Progenitor cell of endocrine pancreas (in vitro differentiated cells): ENCODE data around the gene ZNF32. TPM values are rescaled to one million over a fixed set of nuclear protein-coding genes. Genes with fewer than 3 reads are reported as not detected.

ENCODE experiments used
- DNase-seq: peaks from one replicate; pipeline ENCODE4 v3.0.0; 2021; ENCODE audit warnings: low spot score; ENCODE audit not compliant: unreplicated experiment
- H3K27ac Mint-ChIP-seq: 2 replicates; pipeline ENCODE4 v1.8.0; 2021; ENCODE audit warnings: mild to moderate bottlenecking, moderate library complexity, mixed read lengths
- H3K27me3 Mint-ChIP-seq: 2 replicates; pipeline ENCODE4 v1.8.0; 2021; ENCODE audit warnings: mixed read lengths
- H3K36me3 Mint-ChIP-seq: 2 replicates; pipeline ENCODE4 v1.8.0; 2022; ENCODE audit warnings: mixed read lengths; ENCODE audit not compliant: insufficient read depth
- H3K4me1 Mint-ChIP-seq: 2 replicates; pipeline ENCODE4 v1.8.0; 2021; ENCODE audit warnings: low read depth, mixed read lengths
- H3K4me3 Mint-ChIP-seq: 2 replicates; pipeline ENCODE4 v1.8.0; 2021; ENCODE audit warnings: low read depth, mild to moderate bottlenecking, moderate library complexity, mixed read lengths
- H3K9me3 Mint-ChIP-seq: 2 replicates; pipeline ENCODE4 v1.8.0; 2021; ENCODE audit warnings: low read depth, mixed read lengths
- total RNA-seq: library from RNA; stranded (reverse); gene quantifications from 2 replicates; pipeline ENCODE4 v1.2.1, GENCODE V29; 2021
- TF ChIP-seq, protein P1 (sequence below): fragments of 200-600 bp; sonication (generic); IDR thresholded peaks from one replicate; pipeline ENCODE4 v1.5.0; 2021; ENCODE audit warnings: antibody characterized with exemption, mild to moderate bottlenecking; ENCODE audit not compliant: unreplicated experiment

Gene ZNF32
- total RNA-seq, 1 donor from 2014 or later = 52.0 TPM

DNA sequence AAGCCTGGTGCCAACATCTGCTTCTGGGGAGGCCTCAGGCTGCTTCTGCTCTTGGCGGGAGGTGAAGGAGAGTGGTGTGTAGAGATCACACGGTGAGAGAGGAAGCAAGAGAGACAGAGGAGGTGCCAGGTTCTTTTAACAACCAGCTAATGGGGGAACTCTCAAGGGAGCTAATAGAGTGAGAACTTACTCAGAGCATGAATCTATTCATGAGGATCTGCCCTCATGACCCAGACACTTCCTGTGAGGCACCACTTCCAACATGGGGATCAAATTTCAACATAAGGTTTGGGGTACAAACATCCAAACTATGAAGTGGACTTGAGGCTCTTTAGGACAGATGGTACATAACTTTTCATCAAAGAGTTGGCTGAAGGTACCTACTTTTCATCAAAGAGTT, 5.1 kb upstream of the ZNF32 start:
- Mint-ChIP-seq H3K36me3 (no peaks in the 10 kb centered on the region), H3K4me1 (peaks cover 4% of the 10 kb centered on the region), H3K9me3 (no peaks in the 10 kb centered on the region), H3K27me3 (peaks cover 16% of the 10 kb centered on the region), H3K27ac (no peak overlapping the region), H3K4me3 (no peak overlapping the region)
- TF ChIP-seq, protein P1, sequence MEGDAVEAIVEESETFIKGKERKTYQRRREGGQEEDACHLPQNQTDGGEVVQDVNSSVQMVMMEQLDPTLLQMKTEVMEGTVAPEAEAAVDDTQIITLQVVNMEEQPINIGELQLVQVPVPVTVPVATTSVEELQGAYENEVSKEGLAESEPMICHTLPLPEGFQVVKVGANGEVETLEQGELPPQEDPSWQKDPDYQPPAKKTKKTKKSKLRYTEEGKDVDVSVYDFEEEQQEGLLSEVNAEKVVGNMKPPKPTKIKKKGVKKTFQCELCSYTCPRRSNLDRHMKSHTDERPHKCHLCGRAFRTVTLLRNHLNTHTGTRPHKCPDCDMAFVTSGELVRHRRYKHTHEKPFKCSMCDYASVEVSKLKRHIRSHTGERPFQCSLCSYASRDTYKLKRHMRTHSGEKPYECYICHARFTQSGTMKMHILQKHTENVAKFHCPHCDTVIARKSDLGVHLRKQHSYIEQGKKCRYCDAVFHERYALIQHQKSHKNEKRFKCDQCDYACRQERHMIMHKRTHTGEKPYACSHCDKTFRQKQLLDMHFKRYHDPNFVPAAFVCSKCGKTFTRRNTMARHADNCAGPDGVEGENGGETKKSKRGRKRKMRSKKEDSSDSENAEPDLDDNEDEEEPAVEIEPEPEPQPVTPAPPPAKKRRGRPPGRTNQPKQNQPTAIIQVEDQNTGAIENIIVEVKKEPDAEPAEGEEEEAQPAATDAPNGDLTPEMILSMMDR = no peak
- DNase-seq = no peak

DNA sequence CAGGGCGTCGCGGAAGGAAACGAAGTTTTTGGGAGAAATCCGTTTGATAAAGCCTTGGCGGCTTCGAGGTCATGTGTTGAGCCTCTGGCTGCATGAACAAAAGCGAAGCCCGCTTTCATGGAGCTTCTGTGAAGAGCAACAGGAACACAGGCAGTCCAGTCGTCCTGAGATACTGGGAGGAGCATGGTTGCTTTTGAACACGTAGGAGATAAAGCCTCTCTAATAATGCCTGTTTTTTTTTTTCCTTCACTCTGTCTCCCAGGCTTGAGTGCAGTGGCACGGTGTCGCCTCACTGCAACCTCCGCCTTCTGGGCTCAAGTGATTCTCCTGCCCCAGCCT, 473 bp upstream of the ZNF32 start:
- peak overlapping the region; percentile 97 for H3K27ac Mint-ChIP-seq
- H3K36me3 Mint-ChIP-seq = peaks cover 35% of the 10 kb centered on the region
- peak overlapping the region; percentile 92 for H3K4me3 Mint-ChIP-seq
- H3K27me3 Mint-ChIP-seq = peaks cover 16% of the 10 kb centered on the region
- H3K4me1 Mint-ChIP-seq = peaks cover 4% of the 10 kb centered on the region
- DNase-seq = no peak
- TF ChIP-seq, protein P1 = no peak
- H3K9me3 Mint-ChIP-seq = peaks cover 26% of the 10 kb centered on the region

DNA sequence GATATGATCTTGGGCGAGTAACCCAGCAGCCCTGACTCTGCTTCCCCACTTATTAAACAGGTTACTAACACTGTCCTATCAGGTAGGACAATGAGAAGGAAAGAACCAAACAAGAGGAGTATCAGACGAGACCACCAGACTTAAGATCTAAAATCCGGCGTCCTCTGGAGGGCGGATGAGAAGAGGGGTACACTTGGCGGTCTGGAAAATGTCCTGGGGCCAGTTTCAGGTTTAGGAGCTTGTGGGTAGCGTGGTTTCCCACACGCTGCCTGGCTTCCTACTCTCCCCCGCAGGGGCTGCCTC, 635 bp downstream of the ZNF32 start:
- H3K36me3 Mint-ChIP-seq = peaks cover 46% of the 10 kb centered on the region
- DNase-seq = no peak
- H3K27ac Mint-ChIP-seq = peak overlapping the region; percentile 96
- H3K4me3 Mint-ChIP-seq = peak overlapping the region; percentile 92
- H3K4me1 Mint-ChIP-seq = peaks cover 4% of the 10 kb centered on the region
- peaks cover 32% of the 10 kb centered on the region for H3K9me3 Mint-ChIP-seq
- peaks cover 12% of the 10 kb centered on the region for H3K27me3 Mint-ChIP-seq
- TF ChIP-seq, protein P1 = no peak

DNA sequence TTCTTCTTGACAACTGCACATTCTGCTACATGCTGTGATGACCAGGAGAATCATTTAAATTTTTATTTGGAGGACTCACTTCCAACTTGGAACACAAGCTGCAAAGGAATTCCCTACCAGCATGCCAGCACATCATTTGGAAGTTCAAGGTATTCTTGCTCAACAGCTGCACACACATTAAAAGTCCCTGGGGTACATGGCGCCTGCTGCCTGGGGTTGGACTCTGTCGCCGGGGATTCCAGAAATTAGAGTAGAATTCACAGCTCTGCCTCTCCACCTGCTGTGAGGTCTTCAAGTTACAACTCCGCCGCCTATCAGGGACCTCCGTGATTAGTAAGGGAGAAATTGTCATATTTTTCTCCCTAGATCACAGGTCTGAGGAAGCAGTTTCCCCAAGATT, 1.1 kb downstream of the ZNF32 start:
- H3K4me1 Mint-ChIP-seq = peaks cover 4% of the 10 kb centered on the region
- TF ChIP-seq, protein P1 = no peak
- peaks cover 8% of the 10 kb centered on the region for H3K27me3 Mint-ChIP-seq
- peaks cover 35% of the 10 kb centered on the region for H3K9me3 Mint-ChIP-seq
- no peak for DNase-seq
- peak overlapping the region; percentile 96 for H3K27ac Mint-ChIP-seq
- peaks cover 50% of the 10 kb centered on the region for H3K36me3 Mint-ChIP-seq
- H3K4me3 Mint-ChIP-seq = peak overlapping the region; percentile 92

DNA sequence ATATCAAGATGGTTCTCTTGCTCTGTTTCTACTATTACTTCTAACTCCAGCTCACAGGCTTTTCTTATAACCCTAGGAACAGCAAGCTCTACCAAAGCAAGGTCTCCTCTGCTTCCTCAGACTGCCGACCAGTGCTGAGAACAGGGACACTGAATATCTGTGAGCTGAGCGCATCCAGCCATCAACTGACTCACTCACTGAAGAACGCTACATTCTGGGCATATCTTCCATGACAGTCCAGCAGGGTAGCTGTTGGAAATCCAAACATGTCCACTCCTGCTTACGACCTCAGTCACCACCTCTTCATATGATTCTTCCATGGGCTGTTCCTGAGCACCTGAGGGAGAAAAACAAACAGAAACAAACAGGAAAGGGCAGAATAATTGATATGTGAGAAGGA, 2.8 kb downstream of the ZNF32 start:
- peak overlapping the region; percentile 56 for H3K27ac Mint-ChIP-seq
- TF ChIP-seq, protein P1 = no peak
- H3K4me3 Mint-ChIP-seq = no peak overlapping the region
- DNase-seq = no peak
- H3K27me3 Mint-ChIP-seq = peaks cover 8% of the 10 kb centered on the region
- peaks cover 35% of the 10 kb centered on the region for H3K9me3 Mint-ChIP-seq
- H3K36me3 Mint-ChIP-seq = peaks cover 63% of the 10 kb centered on the region
- peaks cover 4% of the 10 kb centered on the region for H3K4me1 Mint-ChIP-seq
